GM23338 (cell line): ENCODE measurements around the gene IL11RA. TPM values are rescaled to one million over a fixed set of nuclear protein-coding genes. Genes with fewer than 3 reads are reported as not detected.

Experiments used
- polyA plus RNA-seq: library from polyadenylated mRNA; unstranded; fragments of >200 nt; fragmentation: Nextera tagmentation; extraction: Ambion mirVana; gene quantifications from 2 replicates; pipeline ENCODE4 v1.2.1, GENCODE V29; 2016
- small RNA-seq: library from RNA; depleted of rRNA; stranded (forward); fragments of <200 nt; gene quantifications from one replicate; pipeline ENCODE3, GENCODE V24; 2014; ENCODE audit warnings: low replicate concordance
- total RNA-seq: library from RNA; depleted of rRNA; stranded (reverse); fragments of >200 nt; shearing (Covaris generic); gene quantifications from 2 replicates; pipeline ENCODE4 v1.2.3, GENCODE V29; 2014; rRNA removed

IL11RA gene
- total and polyA plus RNA-seq, 2 experiments from 2014 or later: 3.1 to 5.8 TPM

Small RNA genes lying within 50 kb of the gene (small RNA-seq; reads per million reads assigned to genes)
- not detected for gene CCL27

Other genes starting within 250 kb of the IL11RA start
- gene FAM219A, start 193.6 kb upstream of the IL11RA start, total RNA-seq: 6.1 and 7.2 TPM in 2 replicates
- 3.3 and 3.8 TPM in 2 replicates for gene FAM219A, start 193.6 kb upstream of the IL11RA start, polyA plus RNA-seq
- 0.19 and 1.0 TPM in 2 replicates for gene DNAI1, start 193.4 kb upstream of the IL11RA start, total RNA-seq
- gene DNAI1, start 193.4 kb upstream of the IL11RA start, polyA plus RNA-seq: 0.82 and 1.1 TPM in 2 replicates
- 9.2 and 13.8 TPM in 2 replicates for gene ENHO, start 129.2 kb upstream of the IL11RA start, total RNA-seq
- 17.5 and 19.7 TPM in 2 replicates for gene ENHO, start 129.2 kb upstream of the IL11RA start, polyA plus RNA-seq
- 1.1 and 1.9 TPM in 2 replicates for gene CNTFR, start 62.5 kb upstream of the IL11RA start, total RNA-seq
- gene CNTFR, start 62.5 kb upstream of the IL11RA start, polyA plus RNA-seq: 0.59 and 0.73 TPM in 2 replicates
- gene RPP25L, start 40.1 kb upstream of the IL11RA start, total RNA-seq: 19.9 and 25.1 TPM in 2 replicates
- gene RPP25L, start 40.1 kb upstream of the IL11RA start, polyA plus RNA-seq: 16.4 and 18.5 TPM in 2 replicates
- 12.9 and 20.6 TPM in 2 replicates for gene DCTN3, start 31.7 kb upstream of the IL11RA start, total RNA-seq
- gene DCTN3, start 31.7 kb upstream of the IL11RA start, polyA plus RNA-seq: 17.9 and 23.2 TPM in 2 replicates
- gene ARID3C, start 23.1 kb upstream of the IL11RA start, total RNA-seq: 0.49 TPM in 1 of 2 replicates, not detected in the other
- not detected in 2 replicates for gene ARID3C, start 23.1 kb upstream of the IL11RA start, polyA plus RNA-seq
- gene SIGMAR1, start 14.4 kb upstream of the IL11RA start, total RNA-seq: 104 and 167 TPM in 2 replicates
- gene SIGMAR1, start 14.4 kb upstream of the IL11RA start, polyA plus RNA-seq: 76.4 and 82.3 TPM in 2 replicates
- gene GALT, start 5.5 kb upstream of the IL11RA start, total RNA-seq: 14.5 and 31.5 TPM in 2 replicates
- 31.6 and 35.1 TPM in 2 replicates for gene GALT, start 5.5 kb upstream of the IL11RA start, polyA plus RNA-seq
- not detected in 2 replicates for gene CCL27, start 10.5 kb downstream of the IL11RA start, total RNA-seq
- gene CCL27, start 10.5 kb downstream of the IL11RA start, polyA plus RNA-seq: not detected in 2 replicates
- gene CCL19, start 39.1 kb downstream of the IL11RA start, total RNA-seq: not detected in 2 replicates
- gene CCL19, start 39.1 kb downstream of the IL11RA start, polyA plus RNA-seq: not detected in 2 replicates
- gene CCL21, start 58.0 kb downstream of the IL11RA start, total RNA-seq: not detected in 2 replicates
- not detected in 2 replicates for gene CCL21, start 58.0 kb downstream of the IL11RA start, polyA plus RNA-seq